Activated CD4-positive, CD25-positive, alpha-beta regulatory T cell treated with anti-CD3 and anti-CD28 coated beads, Interleukin-2, amount 50 U/mL, for 24 hours (primary cell): ENCODE results near the gene C18orf54.
"Not testable (repeated sequence)": the region's sequence is repeated elsewhere in the genome, so short reads cannot be mapped to it uniquely, and the experiment has no call there.

Experiments
- ATAC-seq, 2 donors: fragments of 150-1000 bp; cut with Tn5 transposase; one replicate each; pipeline ENCODE4 v1.10.0; 2021; ENCODE audit warnings: mild to moderate bottlenecking in 1 of 2, moderate library complexity in 1 of 2

C18orf54 gene

GRCh38 chr18:54357660-54358494, at the start of gene C18orf54, which contains the start of gene STARD6:
TSS of gene C18orf54 (plus strand) at chr18:54357906. CDS start at chr18:54360573, 2,667 bp downstream.
TSS of gene STARD6 (minus strand) at chr18:54357858. CDS start at chr18:54354573, 3,285 bp downstream.
- ATAC-seq = peak; percentile 96 to 97

- ATAC-seq = not testable (repeated sequence)
Measured at GRCh38 chr18:54309564-54309963, 48.1 kb upstream of the C18orf54 start.

GRCh38 chr18:54316071-54316820, 41.5 kb upstream of the C18orf54 start:
- ATAC-seq = no peak

- ATAC-seq = no peak
Measured at GRCh38 chr18:54323561-54323960, 34.1 kb upstream of the C18orf54 start.

GRCh38 chr18:54323970-54324369, 33.7 kb upstream of the C18orf54 start:
- ATAC-seq = no peak

GRCh38 chr18:54327818-54328217, 29.9 kb upstream of the C18orf54 start:
- ATAC-seq = no peak

- no peak for ATAC-seq
Measured at GRCh38 chr18:54329787-54330186, 27.9 kb upstream of the C18orf54 start.

- ATAC-seq = no peak
Measured at GRCh38 chr18:54330768-54331548, 26.7 kb upstream of the C18orf54 start.

- no peak for ATAC-seq
Measured at GRCh38 chr18:54335638-54336173, 22.0 kb upstream of the C18orf54 start.

GRCh38 chr18:54338230-54338629, 19.5 kb upstream of the C18orf54 start:
- no peak for ATAC-seq

GRCh38 chr18:54351186-54351585, 6.5 kb upstream of the C18orf54 start:
- no peak for ATAC-seq

- ATAC-seq = no peak
Measured at GRCh38 chr18:54357082-54357659, 535 bp upstream of the C18orf54 start.

- no peak for ATAC-seq
Measured at GRCh38 chr18:54358495-54359040, 862 bp downstream of the C18orf54 start.

- no peak for ATAC-seq
Measured at GRCh38 chr18:54359233-54359632, 1.5 kb downstream of the C18orf54 start.

GRCh38 chr18:54360406-54360805, 2.7 kb downstream of the C18orf54 start:
- no peak for ATAC-seq

GRCh38 chr18:54378057-54378456, 20.4 kb downstream of the C18orf54 start:
- no peak for ATAC-seq

- no peak for ATAC-seq
Measured at GRCh38 chr18:54381640-54382039, 23.9 kb downstream of the C18orf54 start.

- no peak for ATAC-seq
Measured at GRCh38 chr18:54382076-54382475, 24.4 kb downstream of the C18orf54 start.

GRCh38 chr18:54382733-54383252, 25.1 kb downstream of the C18orf54 start:
- ATAC-seq = no peak

GRCh38 chr18:54386043-54386442, 28.3 kb downstream of the C18orf54 start:
- ATAC-seq = no peak

GRCh38 chr18:54386800-54387495, 29.2 kb downstream of the C18orf54 start:
- ATAC-seq = not testable (repeated sequence)
